ENCODE results near the gene PHACTR3.
A peak's percentile ranks its signal among the peaks of the same experiment; 100 is the strongest.

Gene PHACTR3

DNA sequence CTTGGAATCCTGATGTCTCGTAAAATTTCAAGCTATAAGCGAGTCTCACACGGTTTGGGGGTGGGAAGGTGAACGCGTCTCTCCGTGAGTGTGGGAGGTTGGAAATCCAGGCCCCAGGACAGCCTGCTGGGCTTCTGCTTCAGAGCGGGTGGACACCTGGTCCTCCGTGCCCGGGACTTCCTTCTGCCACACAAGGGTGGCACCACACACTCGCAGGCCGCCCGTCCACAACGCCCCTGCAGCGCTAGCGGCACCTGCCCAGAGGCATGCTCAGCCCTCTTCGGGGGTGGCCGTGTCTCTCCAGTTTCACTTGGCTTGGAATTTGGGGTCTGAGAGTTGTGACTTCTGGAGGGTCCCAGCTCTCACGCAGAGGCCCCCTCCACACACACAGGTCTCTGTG lies 151.9 kb downstream of the PHACTR3 start:
- TF ChIP-seq TCF12 (IDR thresholded peaks at IDR 0.05; ENCODE audit: low read depth) (no peak), YY1 (IDR thresholded peaks at IDR 0.05; ENCODE audit: low read depth) (no peak), NFIC (IDR thresholded peaks at IDR 0.05) (no peak), ZBTB7A (IDR thresholded peaks at IDR 0.05; ENCODE audit: low read depth) (no peak), FOXM1 (IDR thresholded peaks at IDR 0.05; ENCODE audit: borderline replicate concordance, low read depth) (no peak), USF1 (IDR thresholded peaks at IDR 0.05) (no peak), RAD21 (IDR thresholded peaks at IDR 0.05; ENCODE audit: low read depth) (no peak), CREB1 (IDR thresholded peaks at IDR 0.05; ENCODE audit: low read depth) (no peak), CEBPB (IDR thresholded peaks at IDR 0.05) (no peak), REST (IDR thresholded peaks at IDR 0.05; ENCODE audit: low read depth) (no peak), EP300 (IDR thresholded peaks at IDR 0.05; ENCODE audit: borderline replicate concordance) (no peak), TEAD4 (IDR thresholded peaks at IDR 0.05) (no peak), EGR1 (IDR thresholded peaks at IDR 0.05) (no peak), TAF1 (IDR thresholded peaks at IDR 0.05; ENCODE audit: low read depth) (no peak)
- TF ChIP-seq, protein P1, sequence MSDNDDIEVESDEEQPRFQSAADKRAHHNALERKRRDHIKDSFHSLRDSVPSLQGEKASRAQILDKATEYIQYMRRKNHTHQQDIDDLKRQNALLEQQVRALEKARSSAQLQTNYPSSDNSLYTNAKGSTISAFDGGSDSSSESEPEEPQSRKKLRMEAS (IDR thresholded peaks at IDR 0.05), result no peak

DNA sequence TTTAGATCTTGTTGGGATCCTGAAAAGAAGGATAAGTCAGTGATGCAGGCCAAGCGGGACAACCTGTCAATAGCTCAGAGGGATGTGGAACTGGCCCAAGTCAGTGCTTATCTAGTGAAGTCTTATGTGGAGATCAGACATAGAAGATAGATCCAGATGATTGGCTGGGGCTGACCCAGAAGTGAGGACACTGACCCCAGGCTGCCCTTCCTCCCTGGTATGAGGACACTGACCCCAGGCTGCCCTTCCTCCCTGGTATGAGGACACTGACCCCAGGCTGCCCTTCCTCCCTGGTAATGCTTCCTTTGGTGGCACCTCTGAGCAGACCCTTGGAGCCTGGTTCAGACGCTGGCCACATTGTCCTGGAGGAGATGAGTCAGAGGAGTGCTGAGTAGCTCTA lies 159.7 kb downstream of the PHACTR3 start:
- TF ChIP-seq FOXM1 (IDR thresholded peaks at IDR 0.05; ENCODE audit: borderline replicate concordance, low read depth) (no peak), ZBTB7A (IDR thresholded peaks at IDR 0.05; ENCODE audit: low read depth) (no peak), CEBPB (IDR thresholded peaks at IDR 0.05) (no peak), USF1 (IDR thresholded peaks at IDR 0.05) (no peak), NFIC (IDR thresholded peaks at IDR 0.05) (no peak), YY1 (IDR thresholded peaks at IDR 0.05; ENCODE audit: low read depth) (no peak), TEAD4 (IDR thresholded peaks at IDR 0.05) (no peak)

DNA sequence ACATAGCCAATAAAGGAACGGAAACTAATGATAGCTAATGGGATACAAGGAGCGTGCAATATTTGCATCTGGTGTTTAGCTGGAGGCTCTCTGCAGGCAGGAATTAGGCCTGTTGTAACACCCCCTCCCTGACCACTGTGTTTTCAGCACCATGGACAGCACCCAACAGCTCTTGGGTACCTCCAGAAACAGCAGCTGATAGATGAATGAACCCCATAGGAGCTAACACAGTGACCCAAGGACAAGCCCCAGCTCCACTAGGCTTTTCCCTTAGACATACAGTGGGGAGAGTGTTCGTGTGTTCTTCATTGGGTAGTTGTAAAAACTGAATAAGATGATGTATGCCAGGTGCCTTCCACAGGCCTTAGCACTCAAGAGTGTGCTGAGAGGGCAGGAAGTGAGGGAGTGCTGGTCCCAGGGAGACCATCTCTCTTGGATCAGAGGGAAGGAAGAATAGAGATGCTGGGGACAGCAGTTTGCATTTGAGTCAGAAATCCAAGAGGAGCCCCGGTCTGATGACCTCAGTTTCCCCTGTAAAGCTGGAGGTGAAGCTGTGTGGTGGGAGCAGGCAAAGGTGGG lies 161.3 kb downstream of the PHACTR3 start:
- no peak for TF ChIP-seq NFIC (IDR thresholded peaks at IDR 0.05)
- no peak for TF ChIP-seq EP300 (IDR thresholded peaks at IDR 0.05; ENCODE audit: borderline replicate concordance)
- TF ChIP-seq, protein P1 (IDR thresholded peaks at IDR 0.05), result no peak
- peak; percentile 91 for TF ChIP-seq REST (IDR thresholded peaks at IDR 0.05; ENCODE audit: low read depth)
- no peak for TF ChIP-seq CREB1 (IDR thresholded peaks at IDR 0.05; ENCODE audit: low read depth)
- TF ChIP-seq TAF1 (IDR thresholded peaks at IDR 0.05; ENCODE audit: low read depth), result no peak
- no peak for TF ChIP-seq EGR1 (IDR thresholded peaks at IDR 0.05)

DNA sequence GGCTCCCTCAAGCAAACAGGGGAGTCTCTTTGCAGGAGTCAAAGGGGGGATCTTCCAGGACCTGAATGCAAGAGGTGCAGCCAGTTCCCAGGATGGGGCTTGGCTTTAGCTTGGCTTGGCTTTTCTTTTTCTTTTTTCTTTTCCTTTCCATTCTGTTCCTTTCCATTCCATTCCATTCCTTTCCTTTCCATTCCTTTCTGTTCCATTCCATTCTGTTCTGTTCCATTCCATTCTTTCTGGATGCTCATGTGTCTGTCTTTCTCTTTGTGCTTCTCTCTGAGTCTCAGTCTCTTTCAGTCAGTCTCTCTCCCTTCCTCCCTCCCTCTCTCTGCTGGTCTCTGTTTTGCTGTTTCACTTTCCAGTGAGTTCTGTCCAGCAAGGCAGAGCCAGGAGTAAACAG lies 163.3 kb downstream of the PHACTR3 start:
- TF ChIP-seq USF1 (IDR thresholded peaks at IDR 0.05) (no peak), YY1 (IDR thresholded peaks at IDR 0.05; ENCODE audit: low read depth) (no peak), ZBTB7A (IDR thresholded peaks at IDR 0.05; ENCODE audit: low read depth) (no peak), CREB1 (IDR thresholded peaks at IDR 0.05; ENCODE audit: low read depth) (no peak), EP300 (IDR thresholded peaks at IDR 0.05; ENCODE audit: borderline replicate concordance) (no peak), TEAD4 (IDR thresholded peaks at IDR 0.05) (no peak), FOXM1 (IDR thresholded peaks at IDR 0.05; ENCODE audit: borderline replicate concordance, low read depth) (no peak), REST (IDR thresholded peaks at IDR 0.05; ENCODE audit: low read depth) (no peak), EGR1 (IDR thresholded peaks at IDR 0.05) (no peak), TAF1 (IDR thresholded peaks at IDR 0.05; ENCODE audit: low read depth) (no peak), CEBPB (IDR thresholded peaks at IDR 0.05) (no peak), TCF12 (IDR thresholded peaks at IDR 0.05; ENCODE audit: low read depth) (no peak), NFIC (IDR thresholded peaks at IDR 0.05) (no peak), RAD21 (IDR thresholded peaks at IDR 0.05; ENCODE audit: low read depth) (no peak)
- TF ChIP-seq, protein P1 (IDR thresholded peaks at IDR 0.05), result no peak

All from Ishikawa (cell line).